Measurements from ENCODE around the gene RPP38. TPM values are rescaled to one million over a fixed set of nuclear protein-coding genes. Genes with fewer than 3 reads are reported as not detected.
A peak's percentile ranks its signal among the peaks of the same experiment; 100 is the strongest.

Gene RPP38
- polyA plus RNA-seq, 1 of the 3 experiments (the other 2 are of a cell fraction): 18.5 TPM

DNA sequence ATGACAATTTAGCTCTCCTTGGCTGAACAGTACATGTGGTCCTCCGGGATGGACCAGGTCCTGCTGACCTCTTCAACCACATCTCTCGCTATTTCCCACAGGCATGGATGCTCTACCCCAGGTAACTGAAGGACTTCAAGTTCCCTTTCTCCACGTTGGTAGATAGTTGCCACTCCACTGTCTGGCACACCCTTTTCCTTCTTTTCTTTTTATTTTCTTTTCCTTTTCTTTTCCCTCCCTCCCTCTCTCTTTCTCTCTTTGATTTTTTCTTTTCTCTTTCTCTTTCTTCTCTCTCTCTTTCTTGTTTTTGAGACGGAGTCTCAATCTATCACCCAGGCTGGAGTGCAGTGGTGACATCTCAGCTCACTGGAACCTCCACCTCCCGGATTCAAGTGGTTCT is 5.7 kb upstream of the RPP38 start:
- ChIA-PET POLR2A (interaction anchor here (1.5 kb wide), 1 partner anchor 132 kb away, joined by 3 read pairs; the partner anchor contains the start of gene MEIG1), CTCF (interaction anchor here (1.5 kb wide), 1 partner anchor 15 kb away, joined by 3 read pairs; no protein-coding TSS in a partner anchor)

DNA sequence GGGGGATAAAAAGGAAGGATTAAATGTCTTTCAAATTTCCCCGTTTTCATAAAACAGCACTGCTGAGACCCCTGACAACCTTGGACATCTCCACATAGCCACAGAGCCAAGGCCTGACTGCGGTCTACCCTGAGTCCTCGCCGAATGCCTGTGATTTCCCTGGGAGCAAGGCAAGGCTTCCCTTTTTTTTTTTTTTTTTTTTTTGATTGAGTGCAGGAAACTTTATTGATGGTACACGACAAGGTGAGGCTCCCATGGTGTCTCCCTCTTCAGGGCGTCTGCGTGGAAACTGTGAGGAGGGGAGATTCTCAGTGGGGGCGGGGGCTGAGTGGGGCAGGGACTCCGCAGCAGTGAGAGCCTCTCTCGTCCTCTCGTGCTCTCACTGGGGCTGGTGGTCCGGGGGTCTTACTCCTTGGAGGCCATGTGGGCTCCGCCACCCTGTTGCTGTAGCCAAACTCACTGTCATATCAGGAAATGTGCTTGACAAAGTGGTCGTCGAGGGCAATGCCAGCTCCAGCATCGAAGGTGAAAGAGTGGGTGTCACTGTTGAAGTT is 4.2 kb upstream of the RPP38 start:
- ChIA-PET POLR2A (no interaction called here), CTCF (no interaction called here)
- TF ChIP-seq SIN3A (IDR thresholded peaks at IDR 0.05; ENCODE audit: borderline replicate concordance, low read depth, low read length): no peak
- TF ChIP-seq, protein P1, sequence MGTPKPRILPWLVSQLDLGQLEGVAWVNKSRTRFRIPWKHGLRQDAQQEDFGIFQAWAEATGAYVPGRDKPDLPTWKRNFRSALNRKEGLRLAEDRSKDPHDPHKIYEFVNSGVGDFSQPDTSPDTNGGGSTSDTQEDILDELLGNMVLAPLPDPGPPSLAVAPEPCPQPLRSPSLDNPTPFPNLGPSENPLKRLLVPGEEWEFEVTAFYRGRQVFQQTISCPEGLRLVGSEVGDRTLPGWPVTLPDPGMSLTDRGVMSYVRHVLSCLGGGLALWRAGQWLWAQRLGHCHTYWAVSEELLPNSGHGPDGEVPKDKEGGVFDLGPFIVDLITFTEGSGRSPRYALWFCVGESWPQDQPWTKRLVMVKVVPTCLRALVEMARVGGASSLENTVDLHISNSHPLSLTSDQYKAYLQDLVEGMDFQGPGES (IDR thresholded peaks at IDR 0.05; ENCODE audit: low read depth, low read length): no peak
- no peak for TF ChIP-seq GATA2 (CRISPR knock-in tag; IDR thresholded peaks at IDR 0.05)
- no peak for TF ChIP-seq RAD21 (IDR thresholded peaks at IDR 0.05; ENCODE audit: low read length)
- no peak for TF ChIP-seq RXRA (IDR thresholded peaks at IDR 0.05; ENCODE audit: borderline replicate concordance, low read depth)
- no peak for TF ChIP-seq GABPA (IDR thresholded peaks at IDR 0.05; ENCODE audit: low read depth)
- TF ChIP-seq, protein P2, sequence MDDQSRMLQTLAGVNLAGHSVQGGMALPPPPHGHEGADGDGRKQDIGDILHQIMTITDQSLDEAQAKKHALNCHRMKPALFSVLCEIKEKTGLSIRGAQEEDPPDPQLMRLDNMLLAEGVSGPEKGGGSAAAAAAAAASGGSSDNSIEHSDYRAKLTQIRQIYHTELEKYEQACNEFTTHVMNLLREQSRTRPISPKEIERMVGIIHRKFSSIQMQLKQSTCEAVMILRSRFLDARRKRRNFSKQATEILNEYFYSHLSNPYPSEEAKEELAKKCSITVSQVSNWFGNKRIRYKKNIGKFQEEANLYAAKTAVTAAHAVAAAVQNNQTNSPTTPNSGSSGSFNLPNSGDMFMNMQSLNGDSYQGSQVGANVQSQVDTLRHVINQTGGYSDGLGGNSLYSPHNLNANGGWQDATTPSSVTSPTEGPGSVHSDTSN (IDR thresholded peaks at IDR 0.05): no peak
- no peak for TF ChIP-seq JUND (IDR thresholded peaks at IDR 0.05)
- H3K27me3 ChIP-seq (ENCODE audit: insufficient read depth): no peaks in the 10 kb centered on the region
- no peaks in the 10 kb centered on the region for H3K9me3 ChIP-seq
- H3K4me3 ChIP-seq (ENCODE audit: low read depth in 2 of 2, low read length in 1 of 2): no peak overlapping the region
- no peaks in the 10 kb centered on the region for H4K20me1 ChIP-seq (ENCODE audit: insufficient read depth)
- peaks cover 5% of the 10 kb centered on the region for H3F3A ChIP-seq (replicated peaks; ENCODE audit: insufficient read depth)
- no peak overlapping the region for H2AFZ ChIP-seq (ENCODE audit: low read depth)
- no peak overlapping the region for H3K4me2 ChIP-seq
- 78% methylated on average over 6 of the region's 16 CpGs for WGBS (ENCODE audit: low lambda C conversion rate)
- H3K9me2 ChIP-seq: no peaks in the 10 kb centered on the region
- peaks cover 6% of the 10 kb centered on the region for H3K79me2 ChIP-seq (ENCODE audit: insufficient read depth)
- H3K4me1 ChIP-seq (ENCODE audit: control insufficient read depth in 1 of 2, insufficient read depth in 2 of 2, low read depth in 1 of 2, low read length in 1 of 2): peaks cover 0 to 5% of the 10 kb centered on the region in 2 experiments; a peak in 2 of 4 replicates
- H3K36me3 ChIP-seq (replicated peaks in 1 of 2; ENCODE audit: control insufficient read depth in 1 of 2, insufficient read depth in 2 of 2, low read length in 1 of 2): no peaks in the 10 kb centered on the region
- no peak overlapping the region for H3K27ac ChIP-seq (ENCODE audit: low read depth in 2 of 2, low read length in 1 of 2)
- no peak overlapping the region for H3K9ac ChIP-seq
- DNase-seq: no peak

More for the DNA sequence above, 5.7 kb upstream of the RPP38 start:
- 68% methylated on average over 5 of the region's 5 CpGs for WGBS (ENCODE audit: low lambda C conversion rate)
- Histone ChIP-seq H3K9me2 (no peaks in the 10 kb centered on the region), H3K4me1 (ENCODE audit: control insufficient read depth in 1 of 2, insufficient read depth in 2 of 2, low read depth in 1 of 2, low read length in 1 of 2) (peaks cover 0 to 4% of the 10 kb centered on the region in 2 experiments; a peak in 2 of 4 replicates), H3K27ac (ENCODE audit: low read depth in 2 of 2, low read length in 1 of 2) (no peak overlapping the region), H3K9ac (no peak overlapping the region), H2AFZ (ENCODE audit: low read depth) (no peak overlapping the region), H3F3A (replicated peaks; ENCODE audit: insufficient read depth) (no peaks in the 10 kb centered on the region), H3K4me2 (no peak overlapping the region), H3K27me3 (ENCODE audit: insufficient read depth) (no peaks in the 10 kb centered on the region), H3K36me3 (replicated peaks in 1 of 2; ENCODE audit: control insufficient read depth in 1 of 2, insufficient read depth in 2 of 2, low read length in 1 of 2) (no peaks in the 10 kb centered on the region), H3K9me3 (no peaks in the 10 kb centered on the region), H4K20me1 (ENCODE audit: insufficient read depth) (no peaks in the 10 kb centered on the region), H3K4me3 (ENCODE audit: low read depth in 2 of 2, low read length in 1 of 2) (no peak overlapping the region), H3K79me2 (ENCODE audit: insufficient read depth) (no peaks in the 10 kb centered on the region)
- TF ChIP-seq YY1 (IDR thresholded peaks at IDR 0.05; ENCODE audit: low read depth): no peak
- no peak for DNase-seq

DNA sequence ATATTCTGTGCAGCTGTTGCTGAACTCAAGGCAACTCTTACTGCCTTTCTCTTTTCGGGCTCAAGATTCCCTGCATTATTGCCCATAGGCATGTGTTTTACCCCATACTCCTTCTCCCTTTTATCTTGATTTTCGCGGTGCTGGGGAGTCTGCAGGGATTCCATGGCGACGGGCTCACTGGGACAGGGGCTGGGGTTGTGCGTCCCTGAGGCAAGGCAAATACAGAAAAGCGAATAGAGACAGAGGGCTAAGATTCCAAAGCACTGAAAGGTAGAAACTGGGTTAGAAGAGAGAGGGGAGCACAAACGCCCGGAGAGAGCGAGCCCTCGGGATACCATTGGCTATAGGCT is 519 bp upstream of the RPP38 start:
- Histone ChIP-seq H3K4me3 (ENCODE audit: low read depth in 2 of 2, low read length in 1 of 2) (peak overlapping the region; percentile 77 to 82), H3K9me2 (no peaks in the 10 kb centered on the region), H3K79me2 (ENCODE audit: insufficient read depth) (peaks cover 43% of the 10 kb centered on the region), H3K27ac (ENCODE audit: low read depth in 2 of 2, low read length in 1 of 2) (peak overlapping the region; percentile 39 to 94; a peak in 3 of 4 replicates), H3K4me2 (peak overlapping the region; percentile 93), H3F3A (replicated peaks; ENCODE audit: insufficient read depth) (peaks cover 8% of the 10 kb centered on the region), H3K4me1 (ENCODE audit: control insufficient read depth in 1 of 2, insufficient read depth in 2 of 2, low read depth in 1 of 2, low read length in 1 of 2) (peaks cover 4 to 8% of the 10 kb centered on the region in 2 experiments; a peak in 2 of 4 replicates), H3K9me3 (no peaks in the 10 kb centered on the region), H2AFZ (ENCODE audit: low read depth) (peak overlapping the region; percentile 95), H3K27me3 (ENCODE audit: insufficient read depth) (no peaks in the 10 kb centered on the region), H3K36me3 (replicated peaks in 1 of 2; ENCODE audit: control insufficient read depth in 1 of 2, insufficient read depth in 2 of 2, low read length in 1 of 2) (peaks cover 4 to 5% of the 10 kb centered on the region in 2 experiments), H4K20me1 (ENCODE audit: insufficient read depth) (no peaks in the 10 kb centered on the region), H3K9ac (peak overlapping the region; percentile 91; the same call in 1 of the 2 replicates)
- TF ChIP-seq EP300 (IDR thresholded peaks at IDR 0.05; ENCODE audit: borderline replicate concordance in 1 of 2, low read depth in 1 of 2, low read length in 1 of 2) (0 out of 4 replicates have a peak, but pooled peaks of 1 of the 2 experiments have one; percentile 2), TCF12 (IDR thresholded peaks at IDR 0.05) (no peak)
- POLR2A ChIA-PET: no interaction called here
- under 1% methylated on average over 11 of the region's 11 CpGs for WGBS (ENCODE audit: low lambda C conversion rate)
- CTCF ChIA-PET: interaction anchor here (1.4 kb wide), 1 partner anchor 9 kb away, joined by 7 read pairs; no protein-coding TSS in a partner anchor
- no peak for DNase-seq
